Esophagus squamous epithelium (tissue), 4 donors: Measurements from ENCODE around the gene SMC6.

Experiments
- CTCF ChIP-seq, 6 experiments: fragments of 450-650 bp in 4 of 6; fragments of 200-600 bp in 2 of 6; sonication (generic) in 2 of 6; IDR thresholded peaks; one replicate each; pipeline ENCODE4 v1.5.1; 2016 to 2019; ENCODE audit warnings: antibody characterized with exemption in 6 of 6, mild to moderate bottlenecking in 4 of 6, moderate library complexity in 4 of 6
- POLR2A ChIP-seq, 4 donors: fragments of 450-650 bp; IDR thresholded peaks; one replicate each; pipeline ENCODE4 v1.6.1; 2017; ENCODE audit warnings: antibody characterized with exemption in 4 of 4, mild to moderate bottlenecking in 4 of 4, moderate library complexity in 3 of 4

- TF ChIP-seq POLR2A (IDR thresholded peaks at IDR 0.05) (no peak), CTCF (IDR thresholded peaks at IDR 0.05) (no peak)
Observed at GRCh38 chr2:17643031-17643615, 110.5 kb downstream of the SMC6 start.
